ENCODE data around the gene MYL10.

DNA sequence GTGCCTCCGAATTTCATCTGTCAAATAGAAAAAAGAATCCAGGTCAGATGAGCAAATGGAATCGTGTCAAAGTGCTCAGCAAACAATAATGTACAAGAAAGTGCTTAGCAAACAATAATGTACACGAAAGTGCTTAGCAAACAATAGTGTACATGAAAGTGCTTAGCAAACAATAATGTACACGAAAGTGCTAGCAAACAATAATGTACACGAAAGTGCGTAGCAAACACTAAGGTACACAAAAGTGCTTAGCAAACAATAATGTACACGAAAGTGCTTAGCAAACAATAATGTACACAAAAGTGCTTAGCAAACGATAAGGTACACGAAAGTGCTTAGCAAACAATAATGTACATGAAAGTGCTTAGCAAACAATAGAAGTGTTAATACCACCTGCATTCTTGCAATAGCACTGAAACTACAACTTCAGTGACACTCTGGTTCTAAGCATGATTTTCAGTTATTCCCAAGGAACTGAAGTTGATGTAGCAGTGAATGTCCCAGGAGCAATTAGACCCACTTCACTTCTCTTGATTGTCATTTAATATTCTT lies 33.4 kb upstream of the MYL10 start:
- TF ChIP-seq, protein P1, sequence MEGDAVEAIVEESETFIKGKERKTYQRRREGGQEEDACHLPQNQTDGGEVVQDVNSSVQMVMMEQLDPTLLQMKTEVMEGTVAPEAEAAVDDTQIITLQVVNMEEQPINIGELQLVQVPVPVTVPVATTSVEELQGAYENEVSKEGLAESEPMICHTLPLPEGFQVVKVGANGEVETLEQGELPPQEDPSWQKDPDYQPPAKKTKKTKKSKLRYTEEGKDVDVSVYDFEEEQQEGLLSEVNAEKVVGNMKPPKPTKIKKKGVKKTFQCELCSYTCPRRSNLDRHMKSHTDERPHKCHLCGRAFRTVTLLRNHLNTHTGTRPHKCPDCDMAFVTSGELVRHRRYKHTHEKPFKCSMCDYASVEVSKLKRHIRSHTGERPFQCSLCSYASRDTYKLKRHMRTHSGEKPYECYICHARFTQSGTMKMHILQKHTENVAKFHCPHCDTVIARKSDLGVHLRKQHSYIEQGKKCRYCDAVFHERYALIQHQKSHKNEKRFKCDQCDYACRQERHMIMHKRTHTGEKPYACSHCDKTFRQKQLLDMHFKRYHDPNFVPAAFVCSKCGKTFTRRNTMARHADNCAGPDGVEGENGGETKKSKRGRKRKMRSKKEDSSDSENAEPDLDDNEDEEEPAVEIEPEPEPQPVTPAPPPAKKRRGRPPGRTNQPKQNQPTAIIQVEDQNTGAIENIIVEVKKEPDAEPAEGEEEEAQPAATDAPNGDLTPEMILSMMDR (IDR thresholded peaks at IDR 0.05) = no peak
- TF ChIP-seq SMC3 (IDR thresholded peaks at IDR 0.05; ENCODE audit: low read depth, low read length) (no peak), FOXM1 (IDR thresholded peaks at IDR 0.05; ENCODE audit: low read depth) (no peak), RAD21 (IDR thresholded peaks at IDR 0.05; ENCODE audit: low read length) (no peak), TCF12 (IDR thresholded peaks at IDR 0.05) (no peak), EP300 (IDR thresholded peaks at IDR 0.05; ENCODE audit: borderline replicate concordance in 1 of 2, low read depth in 1 of 2, low read length in 1 of 2) (no peak), FOXJ3 (CRISPR knock-in tag; IDR thresholded peaks at IDR 0.05) (no peak), POLR2AphosphoS5 (IDR thresholded peaks at IDR 0.05; ENCODE audit: low read depth, low read length) (no peak), YY1 (IDR thresholded peaks at IDR 0.05; ENCODE audit: low read depth) (no peak), NRF1 (IDR thresholded peaks at IDR 0.05; ENCODE audit: low read depth, low read length) (no peak), MEF2A (IDR thresholded peaks at IDR 0.05; ENCODE audit: borderline replicate concordance, low read depth) (no peak)
- TF ChIP-seq, protein P2, sequence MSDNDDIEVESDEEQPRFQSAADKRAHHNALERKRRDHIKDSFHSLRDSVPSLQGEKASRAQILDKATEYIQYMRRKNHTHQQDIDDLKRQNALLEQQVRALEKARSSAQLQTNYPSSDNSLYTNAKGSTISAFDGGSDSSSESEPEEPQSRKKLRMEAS (IDR thresholded peaks at IDR 0.05; ENCODE audit: low read depth) = no peak
- TF ChIP-seq, protein P3, sequence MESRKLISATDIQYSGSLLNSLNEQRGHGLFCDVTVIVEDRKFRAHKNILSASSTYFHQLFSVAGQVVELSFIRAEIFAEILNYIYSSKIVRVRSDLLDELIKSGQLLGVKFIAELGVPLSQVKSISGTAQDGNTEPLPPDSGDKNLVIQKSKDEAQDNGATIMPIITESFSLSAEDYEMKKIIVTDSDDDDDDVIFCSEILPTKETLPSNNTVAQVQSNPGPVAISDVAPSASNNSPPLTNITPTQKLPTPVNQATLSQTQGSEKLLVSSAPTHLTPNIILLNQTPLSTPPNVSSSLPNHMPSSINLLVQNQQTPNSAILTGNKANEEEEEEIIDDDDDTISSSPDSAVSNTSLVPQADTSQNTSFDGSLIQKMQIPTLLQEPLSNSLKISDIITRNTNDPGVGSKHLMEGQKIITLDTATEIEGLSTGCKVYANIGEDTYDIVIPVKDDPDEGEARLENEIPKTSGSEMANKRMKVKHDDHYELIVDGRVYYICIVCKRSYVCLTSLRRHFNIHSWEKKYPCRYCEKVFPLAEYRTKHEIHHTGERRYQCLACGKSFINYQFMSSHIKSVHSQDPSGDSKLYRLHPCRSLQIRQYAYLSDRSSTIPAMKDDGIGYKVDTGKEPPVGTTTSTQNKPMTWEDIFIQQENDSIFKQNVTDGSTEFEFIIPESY (IDR thresholded peaks at IDR 0.05; ENCODE audit: borderline replicate concordance, low read depth) = no peak
- TF ChIP-seq, protein P4, sequence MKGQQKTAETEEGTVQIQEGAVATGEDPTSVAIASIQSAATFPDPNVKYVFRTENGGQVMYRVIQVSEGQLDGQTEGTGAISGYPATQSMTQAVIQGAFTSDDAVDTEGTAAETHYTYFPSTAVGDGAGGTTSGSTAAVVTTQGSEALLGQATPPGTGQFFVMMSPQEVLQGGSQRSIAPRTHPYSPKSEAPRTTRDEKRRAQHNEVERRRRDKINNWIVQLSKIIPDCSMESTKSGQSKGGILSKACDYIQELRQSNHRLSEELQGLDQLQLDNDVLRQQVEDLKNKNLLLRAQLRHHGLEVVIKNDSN (IDR thresholded peaks at IDR 0.05; ENCODE audit: borderline replicate concordance, low read depth) = no peak
